Bone marrow (tissue), 2 donors: ENCODE measurements around the gene MRPS33.
"Not testable (repeated sequence)": the region's sequence is repeated elsewhere in the genome, so short reads cannot be mapped to it uniquely, and the experiment has no call there.

Experiments used
- DNase-seq, 2 donors: peaks; one replicate each; lab custom pipeline; 2025; lab: John Stamatoyannopoulos, UW

MRPS33 gene

GRCh38 chr7:141012044-141012685, 2.6 kb downstream of the MRPS33 start:
- peak in 1 of 2 donors; percentile 49 for DNase-seq

GRCh38 chr7:141011443-141011842, 3.3 kb downstream of the MRPS33 start:
- no peak for DNase-seq

- no peak for DNase-seq
Measured at GRCh38 chr7:141003172-141004065, 11.3 kb downstream of the MRPS33 start.

- no peak for DNase-seq
Measured at GRCh38 chr7:141001546-141001945, 13.2 kb downstream of the MRPS33 start.

- DNase-seq, result no peak
Measured at GRCh38 chr7:141001122-141001521, 13.6 kb downstream of the MRPS33 start.

- DNase-seq, result no peak
Measured at GRCh38 chr7:140998715-140999114, 16.0 kb downstream of the MRPS33 start.

GRCh38 chr7:140992422-140992821, 22.3 kb downstream of the MRPS33 start:
- no peak for DNase-seq

GRCh38 chr7:140990193-140990962, 24.4 kb downstream of the MRPS33 start:
- no peak for DNase-seq

GRCh38 chr7:140989068-140989467, 25.7 kb downstream of the MRPS33 start:
- no peak for DNase-seq

GRCh38 chr7:140983802-140984201, 30.9 kb downstream of the MRPS33 start:
- DNase-seq, result peak in 1 of 2 donors; percentile 9

- DNase-seq, result peak in 1 of 2 donors; percentile 7
Measured at GRCh38 chr7:140982508-140982907, 32.2 kb downstream of the MRPS33 start.

GRCh38 chr7:140981951-140982350, 32.8 kb downstream of the MRPS33 start:
- no peak for DNase-seq

- DNase-seq, result no peak
Measured at GRCh38 chr7:140977741-140978140, 37.0 kb downstream of the MRPS33 start.

- no peak for DNase-seq
Measured at GRCh38 chr7:140972876-140973829, 41.6 kb downstream of the MRPS33 start.

- DNase-seq, result no peak
Measured at GRCh38 chr7:140972344-140972743, 42.4 kb downstream of the MRPS33 start.

GRCh38 chr7:140967438-140967837, 47.3 kb downstream of the MRPS33 start:
- no peak for DNase-seq

GRCh38 chr7:140966561-140967233, 48.1 kb downstream of the MRPS33 start:
- no peak for DNase-seq

- no peak for DNase-seq
Measured at GRCh38 chr7:140961117-140961516, 53.6 kb downstream of the MRPS33 start.

GRCh38 chr7:140956997-140957396, 57.8 kb downstream of the MRPS33 start:
- not testable (repeated sequence) for DNase-seq
